Loucy (cell line): ENCODE data around the gene PTPRT.

ENCODE experiments used
- EZH2phosphoT487 ChIP-seq: fragments of 200-600 bp; IDR thresholded peaks from 2 replicates; pipeline ENCODE4 v1.6.1; 2018; ENCODE audit warnings: antibody characterized with exemption, mild to moderate bottlenecking, moderate library complexity, borderline replicate concordance
- TF ChIP-seq, protein P1 (sequence below): fragments of 200-600 bp; sonication (generic); conservative IDR thresholded peaks from 2 replicates; pipeline ENCODE4 v1.5.1; 2014; ENCODE audit warnings: mild to moderate bottlenecking, antibody characterized with exemption, low read length

DNA sequence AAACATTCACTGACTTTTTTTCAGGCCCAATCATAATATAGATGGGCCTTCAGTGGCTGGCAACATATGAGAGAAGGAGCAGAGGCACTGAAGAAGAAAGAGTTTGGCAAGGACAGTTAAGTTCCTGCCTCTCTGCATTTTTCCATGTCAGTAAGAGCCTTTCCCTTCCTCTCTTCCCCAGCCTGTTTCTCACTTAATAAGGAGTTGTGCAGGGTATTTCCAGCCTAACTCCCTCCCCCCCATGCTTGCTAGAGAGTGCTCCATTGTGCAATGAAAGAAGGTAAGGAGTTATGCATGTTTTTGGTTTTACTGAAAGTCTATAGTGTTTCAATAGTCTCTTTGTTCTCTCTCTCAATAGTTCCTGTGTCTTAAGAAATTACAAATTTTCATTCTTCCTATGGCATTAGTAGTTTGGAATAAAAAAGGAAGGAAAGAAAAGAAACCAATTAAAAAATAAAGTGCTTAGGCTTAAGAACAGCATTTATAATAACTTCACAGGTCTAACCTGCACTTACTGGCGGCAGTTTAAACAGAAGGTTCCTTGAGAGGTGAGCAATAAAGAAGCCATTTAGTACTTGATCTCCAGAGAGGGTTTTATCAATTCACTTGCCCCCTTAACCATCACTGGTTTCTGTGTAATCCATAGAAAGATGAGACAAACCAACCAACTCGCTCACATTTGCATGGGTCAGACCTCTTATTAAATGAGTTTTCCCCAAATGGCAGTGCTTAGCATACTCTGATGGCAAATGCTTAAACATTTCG is 251.1 kb downstream of the PTPRT start:
- TF ChIP-seq, protein P1, sequence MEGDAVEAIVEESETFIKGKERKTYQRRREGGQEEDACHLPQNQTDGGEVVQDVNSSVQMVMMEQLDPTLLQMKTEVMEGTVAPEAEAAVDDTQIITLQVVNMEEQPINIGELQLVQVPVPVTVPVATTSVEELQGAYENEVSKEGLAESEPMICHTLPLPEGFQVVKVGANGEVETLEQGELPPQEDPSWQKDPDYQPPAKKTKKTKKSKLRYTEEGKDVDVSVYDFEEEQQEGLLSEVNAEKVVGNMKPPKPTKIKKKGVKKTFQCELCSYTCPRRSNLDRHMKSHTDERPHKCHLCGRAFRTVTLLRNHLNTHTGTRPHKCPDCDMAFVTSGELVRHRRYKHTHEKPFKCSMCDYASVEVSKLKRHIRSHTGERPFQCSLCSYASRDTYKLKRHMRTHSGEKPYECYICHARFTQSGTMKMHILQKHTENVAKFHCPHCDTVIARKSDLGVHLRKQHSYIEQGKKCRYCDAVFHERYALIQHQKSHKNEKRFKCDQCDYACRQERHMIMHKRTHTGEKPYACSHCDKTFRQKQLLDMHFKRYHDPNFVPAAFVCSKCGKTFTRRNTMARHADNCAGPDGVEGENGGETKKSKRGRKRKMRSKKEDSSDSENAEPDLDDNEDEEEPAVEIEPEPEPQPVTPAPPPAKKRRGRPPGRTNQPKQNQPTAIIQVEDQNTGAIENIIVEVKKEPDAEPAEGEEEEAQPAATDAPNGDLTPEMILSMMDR = no peak
- TF ChIP-seq EZH2phosphoT487 = no peak
